Brain microvascular endothelial cell (primary cell): ENCODE measurements around the gene AXIN2.
A peak's percentile ranks its signal among the peaks of the same experiment; 100 is the strongest.

Experiments used
- DNase-seq: peaks from one replicate; pipeline ENCODE4 v3.0.0-alpha.2; 2020
- H3K27ac ChIP-seq: fragments of 250-450 bp; sonication (Bioruptor Pico); 2 replicates; pipeline ENCODE4 v1.5.1; 2020; ENCODE audit warnings: mild to moderate bottlenecking, moderate library complexity
- H3K27me3 ChIP-seq: fragments of 250-450 bp; sonication (Bioruptor Pico); replicated peaks from 2 replicates; pipeline ENCODE4 v1.5.1; 2020; ENCODE audit warnings: mild to moderate bottlenecking
- H3K36me3 ChIP-seq: fragments of 250-450 bp; sonication (Bioruptor Pico); replicated peaks from 2 replicates; pipeline ENCODE4 v1.5.1; 2020; ENCODE audit warnings: mild to moderate bottlenecking
- H3K4me3 ChIP-seq: 2 replicates; pipeline ENCODE4 v1.5.1; 2011; ENCODE audit warnings: low read depth, mild to moderate bottlenecking, control low read depth, low read length, moderate library complexity
- in situ Hi-C: cut with HindIII; loops from 2 replicates; pipeline ENCODE4 v1.10.0; 2017; ENCODE audit warnings: low sequenced_read_pairs, low pct_ligation_motif_present
- TF ChIP-seq, protein P1 (sequence below): IDR thresholded peaks from 2 replicates; pipeline ENCODE4 v1.5.1; 2011; ENCODE audit warnings: low read depth, mild to moderate bottlenecking, moderate library complexity, low read length, control low read depth, inconsistent platforms; ENCODE audit errors: missing control alignments

AXIN2 gene

GRCh38 chr17:65562206-65562531 lies 721 bp upstream of the AXIN2 start:
- DNase-seq: no peak
- TF ChIP-seq, protein P1, sequence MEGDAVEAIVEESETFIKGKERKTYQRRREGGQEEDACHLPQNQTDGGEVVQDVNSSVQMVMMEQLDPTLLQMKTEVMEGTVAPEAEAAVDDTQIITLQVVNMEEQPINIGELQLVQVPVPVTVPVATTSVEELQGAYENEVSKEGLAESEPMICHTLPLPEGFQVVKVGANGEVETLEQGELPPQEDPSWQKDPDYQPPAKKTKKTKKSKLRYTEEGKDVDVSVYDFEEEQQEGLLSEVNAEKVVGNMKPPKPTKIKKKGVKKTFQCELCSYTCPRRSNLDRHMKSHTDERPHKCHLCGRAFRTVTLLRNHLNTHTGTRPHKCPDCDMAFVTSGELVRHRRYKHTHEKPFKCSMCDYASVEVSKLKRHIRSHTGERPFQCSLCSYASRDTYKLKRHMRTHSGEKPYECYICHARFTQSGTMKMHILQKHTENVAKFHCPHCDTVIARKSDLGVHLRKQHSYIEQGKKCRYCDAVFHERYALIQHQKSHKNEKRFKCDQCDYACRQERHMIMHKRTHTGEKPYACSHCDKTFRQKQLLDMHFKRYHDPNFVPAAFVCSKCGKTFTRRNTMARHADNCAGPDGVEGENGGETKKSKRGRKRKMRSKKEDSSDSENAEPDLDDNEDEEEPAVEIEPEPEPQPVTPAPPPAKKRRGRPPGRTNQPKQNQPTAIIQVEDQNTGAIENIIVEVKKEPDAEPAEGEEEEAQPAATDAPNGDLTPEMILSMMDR: no peak
- Histone ChIP-seq H3K4me3 (peak overlapping the region; percentile 57), H3K27me3 (peaks cover 4% of the 10 kb centered on the region), H3K27ac (no peak overlapping the region), H3K36me3 (no peaks in the 10 kb centered on the region)
- in situ Hi-C loops: no loop called here

- no peaks in the 10 kb centered on the region for H3K36me3 ChIP-seq
- peak; percentile 76 for DNase-seq
- peak overlapping the region; percentile 91 for H3K27ac ChIP-seq
- TF ChIP-seq, protein P1: no peak
- H3K4me3 ChIP-seq: peak overlapping the region; percentile 62
- in situ Hi-C loops: no loop called here
- peaks cover 4% of the 10 kb centered on the region for H3K27me3 ChIP-seq
Observed at GRCh38 chr17:65560628-65561451, 608 bp downstream of the AXIN2 start.

- H3K27ac ChIP-seq: no peak overlapping the region
- H3K27me3 ChIP-seq: peaks cover 4% of the 10 kb centered on the region
- peak overlapping the region; percentile 62 for H3K4me3 ChIP-seq
- H3K36me3 ChIP-seq: no peaks in the 10 kb centered on the region
- DNase-seq: no peak
- in situ Hi-C loops: no loop called here
- TF ChIP-seq, protein P1: no peak
Observed at GRCh38 chr17:65559804-65560627, 1.4 kb downstream of the AXIN2 start.

DNA sequence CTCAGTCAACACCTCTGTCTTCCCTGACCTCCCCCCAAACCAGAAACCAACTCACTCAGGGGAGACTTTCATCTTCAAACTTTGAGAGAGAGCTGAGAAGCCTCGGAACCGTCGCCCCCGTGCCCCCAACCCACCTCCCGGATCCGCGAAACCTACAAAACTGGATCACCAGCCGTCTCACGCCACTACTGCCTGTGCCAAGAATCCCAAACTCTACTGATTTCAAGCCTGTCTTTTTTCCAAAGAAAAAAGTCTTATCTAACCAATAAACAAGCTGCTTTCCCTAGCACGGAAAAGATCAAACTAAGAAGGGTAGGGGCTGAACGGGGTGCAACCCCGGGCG lies 2.0 kb downstream of the AXIN2 start:
- DNase-seq: no peak
- TF ChIP-seq, protein P1: no peak
- Histone ChIP-seq H3K4me3 (peak overlapping the region; percentile 62), H3K36me3 (no peaks in the 10 kb centered on the region), H3K27me3 (peaks cover 4% of the 10 kb centered on the region), H3K27ac (no peak overlapping the region)
- in situ Hi-C loops: no loop called here

DNA sequence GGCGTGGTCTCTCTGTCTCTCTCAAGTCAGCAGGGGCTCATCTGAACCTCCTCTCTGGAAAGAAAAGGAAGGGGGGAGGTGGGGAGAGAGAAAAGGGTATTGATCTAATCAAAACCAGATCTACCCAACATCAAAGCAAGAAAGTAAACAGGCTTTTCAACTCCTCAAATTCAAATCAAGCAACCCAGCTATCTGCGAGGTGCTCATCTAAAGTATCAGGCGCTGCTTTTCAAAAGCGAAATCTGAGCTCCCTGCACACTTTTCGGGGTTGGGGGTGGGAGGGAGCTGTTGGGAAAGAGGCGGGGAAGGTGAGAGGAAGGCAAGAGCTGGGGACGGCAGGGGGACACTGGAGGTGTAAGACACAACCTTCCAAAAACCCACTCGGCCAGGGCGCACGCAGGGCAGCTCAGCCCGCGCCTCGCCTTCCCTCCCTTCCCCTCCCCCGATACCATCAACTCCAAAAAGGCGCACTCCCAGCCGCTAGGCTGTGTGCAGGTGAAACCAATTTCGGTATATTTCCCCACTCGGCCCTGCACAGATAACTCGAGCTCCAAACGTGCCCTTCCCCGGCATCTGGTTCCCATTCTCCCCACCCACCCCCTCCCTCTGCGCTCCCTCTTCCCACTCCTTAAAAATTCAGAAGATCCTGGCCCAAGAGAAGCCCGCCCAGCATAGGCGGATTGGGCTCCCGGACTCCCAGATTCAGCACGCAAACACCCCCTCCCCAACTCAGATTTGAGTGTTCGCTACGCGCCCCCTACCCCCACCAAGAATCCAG lies 2.6 kb downstream of the AXIN2 start:
- H3K36me3 ChIP-seq: no peaks in the 10 kb centered on the region
- peaks cover 4% of the 10 kb centered on the region for H3K27me3 ChIP-seq
- no peak overlapping the region for H3K27ac ChIP-seq
- H3K4me3 ChIP-seq: peak overlapping the region; percentile 62
- TF ChIP-seq, protein P1: no peak
- no peak for DNase-seq
- in situ Hi-C loops: no loop called here
